GM10266 (cell line): Measurements from ENCODE around the gene CASS4.

ENCODE experiments used
- DNase-seq: peaks from one replicate; pipeline ENCODE4 v3.0.0; 2012; ENCODE audit errors: extremely low spot score
- CTCF ChIP-seq: IDR thresholded peaks from 2 replicates; pipeline ENCODE4 v1.5.1; 2012; ENCODE audit warnings: mild to moderate bottlenecking, low read depth; ENCODE audit not compliant: control insufficient read depth, insufficient read depth; ENCODE audit errors: missing control alignments

The CASS4 gene

GRCh38 chr20:56506103-56506502 is 94.0 kb downstream of the CASS4 start:
- no peak for TF ChIP-seq CTCF
- no peak for DNase-seq
